ENCODE measurements around the gene CAV1. TPM values are rescaled to one million over a fixed set of nuclear protein-coding genes. Genes with fewer than 3 reads are reported as not detected.

CAV1 gene
- total RNA-seq, 1 donor from 2014 or later: 157 TPM

DNA sequence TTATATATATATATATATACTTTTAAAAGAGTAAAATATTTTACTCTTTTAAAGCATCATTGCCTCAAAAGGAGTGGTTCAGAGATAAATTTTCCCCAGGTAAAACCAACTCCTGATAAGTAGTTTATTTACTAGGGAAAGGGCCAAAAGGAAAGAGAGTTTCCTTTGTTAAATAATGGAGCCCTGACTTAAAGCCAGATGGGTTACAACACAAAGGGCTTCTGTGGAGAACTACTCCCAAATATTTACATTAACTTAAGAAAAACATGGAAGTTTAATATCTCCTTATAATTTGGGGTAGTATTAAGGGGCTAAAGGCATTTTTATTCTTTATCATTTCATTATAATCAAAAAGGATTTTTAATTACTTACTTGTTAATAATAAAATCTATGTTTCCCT is 8.5 kb upstream of the CAV1 start:
- DNase-seq (ENCODE audit: low read depth) (no peak), FAIRE-seq (no peak)
- H3K27me3 ChIP-seq (ENCODE audit: control insufficient read depth, insufficient read depth, low read length): no peaks in the 10 kb centered on the region
- TF ChIP-seq CTCF (IDR thresholded peaks at IDR 0.05; ENCODE audit: insufficient read depth, low read length, severe bottlenecking): no peak
- H3K4me3 ChIP-seq (ENCODE audit: low read depth, low read length): no peak overlapping the region
- H3K36me3 ChIP-seq (ENCODE audit: control insufficient read depth, insufficient read depth, low read length): no peaks in the 10 kb centered on the region

DNA sequence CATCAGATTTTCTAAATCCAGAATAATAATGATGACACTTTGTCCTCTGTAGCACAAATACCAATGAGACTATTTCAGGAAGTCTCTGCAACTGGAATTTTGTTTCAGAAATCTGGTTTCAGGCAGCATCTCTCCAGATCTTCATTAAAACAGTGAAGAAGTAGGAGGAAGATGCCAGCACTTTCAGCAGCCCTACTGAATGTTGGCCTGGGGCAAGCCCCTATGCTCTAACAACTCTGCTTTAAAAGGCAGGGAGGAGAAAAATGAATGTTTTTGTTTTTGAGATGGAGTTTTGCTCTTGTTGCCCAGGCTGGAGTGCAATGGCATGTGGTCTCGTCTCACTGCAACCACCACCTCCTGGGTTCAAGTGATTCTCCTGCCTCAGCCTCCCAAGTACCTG is 7.2 kb upstream of the CAV1 start:
- FAIRE-seq (no peak), DNase-seq (ENCODE audit: low read depth) (no peak)
- Histone ChIP-seq H3K36me3 (ENCODE audit: control insufficient read depth, insufficient read depth, low read length) (no peaks in the 10 kb centered on the region), H3K27me3 (ENCODE audit: control insufficient read depth, insufficient read depth, low read length) (no peaks in the 10 kb centered on the region), H3K4me3 (ENCODE audit: low read depth, low read length) (no peak overlapping the region)
- TF ChIP-seq CTCF (IDR thresholded peaks at IDR 0.05; ENCODE audit: insufficient read depth, low read length, severe bottlenecking): no peak

- FAIRE-seq (no peak), DNase-seq (ENCODE audit: low read depth) (no peak)
- TF ChIP-seq CTCF (IDR thresholded peaks at IDR 0.05; ENCODE audit: insufficient read depth, low read length, severe bottlenecking): no peak
- Histone ChIP-seq H3K36me3 (ENCODE audit: control insufficient read depth, insufficient read depth, low read length) (no peaks in the 10 kb centered on the region), H3K27me3 (ENCODE audit: control insufficient read depth, insufficient read depth, low read length) (no peaks in the 10 kb centered on the region), H3K4me3 (ENCODE audit: low read depth, low read length) (no peak overlapping the region)
Observed at GRCh38 chr7:116518961-116519360, 5.9 kb upstream of the CAV1 start.

DNA sequence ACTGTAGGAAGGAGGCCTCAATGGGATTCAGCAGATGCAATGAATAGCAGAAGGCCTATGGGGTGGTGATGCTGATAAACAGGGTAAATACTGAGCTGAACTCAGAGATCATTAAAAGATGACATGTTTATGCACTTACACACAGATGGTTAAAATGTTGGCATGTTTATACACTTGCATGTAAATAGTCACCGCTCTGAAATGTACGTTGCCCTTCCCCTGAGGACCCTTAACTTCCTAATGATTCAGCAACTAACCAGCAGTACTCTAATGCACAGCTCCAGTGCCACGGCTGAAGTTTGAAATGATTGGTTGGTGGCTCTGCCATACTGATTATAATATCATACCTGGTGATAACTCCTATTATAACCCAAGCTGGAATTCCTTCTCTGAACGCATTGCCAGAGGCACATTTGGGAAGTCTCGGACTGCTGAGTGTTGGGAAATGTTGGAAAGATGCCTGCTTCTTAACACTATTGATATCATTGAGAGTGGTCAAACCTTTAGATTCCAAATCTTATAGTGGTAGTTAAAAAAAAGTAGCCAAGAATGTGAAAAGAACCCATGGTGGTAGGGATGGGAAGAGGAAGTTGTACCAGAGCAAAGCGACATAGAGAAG is 3.7 kb upstream of the CAV1 start:
- H3K36me3 ChIP-seq (ENCODE audit: control insufficient read depth, insufficient read depth, low read length): no peaks in the 10 kb centered on the region
- DNase-seq (ENCODE audit: low read depth) (peak; percentile 74), FAIRE-seq (no peak)
- TF ChIP-seq CTCF (IDR thresholded peaks at IDR 0.05; ENCODE audit: insufficient read depth, low read length, severe bottlenecking): no peak
- no peaks in the 10 kb centered on the region for H3K27me3 ChIP-seq (ENCODE audit: control insufficient read depth, insufficient read depth, low read length)
- H3K4me3 ChIP-seq (ENCODE audit: low read depth, low read length): no peak overlapping the region

DNA sequence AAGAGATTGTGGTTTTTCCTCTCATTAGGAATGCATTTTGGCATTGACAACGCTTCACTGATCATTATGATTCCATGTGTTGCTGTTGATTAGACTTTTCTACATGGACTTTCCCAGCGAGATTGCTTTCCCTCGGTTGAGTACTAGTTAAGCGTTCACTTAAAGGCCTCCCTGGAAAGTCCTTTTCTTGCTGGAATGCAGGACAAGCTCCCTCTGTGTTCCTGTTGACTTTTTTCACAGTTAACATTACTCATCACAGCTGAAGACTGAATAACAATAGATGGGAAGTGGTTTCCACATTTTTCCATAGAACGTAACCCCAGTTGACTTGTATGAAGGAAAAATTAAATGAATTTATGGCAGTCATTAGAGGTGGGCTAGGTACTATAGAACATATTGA is 2.6 kb upstream of the CAV1 start:
- no peaks in the 10 kb centered on the region for H3K27me3 ChIP-seq (ENCODE audit: control insufficient read depth, insufficient read depth, low read length)
- DNase-seq (ENCODE audit: low read depth): peak; percentile 96
- FAIRE-seq: no peak
- peaks cover 4% of the 10 kb centered on the region for H3K36me3 ChIP-seq (ENCODE audit: control insufficient read depth, insufficient read depth, low read length)
- no peak overlapping the region for H3K4me3 ChIP-seq (ENCODE audit: low read depth, low read length)
- TF ChIP-seq CTCF (IDR thresholded peaks at IDR 0.05; ENCODE audit: insufficient read depth, low read length, severe bottlenecking): no peak

DNA sequence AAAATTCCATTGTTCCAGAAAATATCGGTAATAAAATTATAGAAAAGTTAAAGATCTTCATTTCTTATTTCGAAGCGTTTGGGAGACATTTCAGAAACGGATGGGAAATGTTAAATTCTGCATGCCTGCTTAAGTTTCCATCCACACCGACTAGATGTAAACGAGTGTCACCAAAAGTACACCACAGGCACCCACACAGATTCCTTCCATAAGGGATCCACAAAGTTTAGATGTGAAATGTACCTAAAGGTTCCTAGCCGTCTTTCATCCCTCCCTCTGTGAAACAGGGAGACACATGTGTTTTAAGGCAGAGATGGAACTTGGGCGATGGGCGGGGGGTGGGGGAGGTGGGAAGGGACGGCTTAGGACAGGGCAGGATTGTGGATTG is 621 bp upstream of the CAV1 start:
- FAIRE-seq (no peak), DNase-seq (ENCODE audit: low read depth) (no peak)
- no peaks in the 10 kb centered on the region for H3K27me3 ChIP-seq (ENCODE audit: control insufficient read depth, insufficient read depth, low read length)
- H3K4me3 ChIP-seq (ENCODE audit: low read depth, low read length): peak overlapping the region; percentile 50
- TF ChIP-seq CTCF (IDR thresholded peaks at IDR 0.05; ENCODE audit: insufficient read depth, low read length, severe bottlenecking): no peak
- H3K36me3 ChIP-seq (ENCODE audit: control insufficient read depth, insufficient read depth, low read length): peaks cover 8% of the 10 kb centered on the region
